Vagina (tissue), 2 donors: ENCODE data around the gene BRD8.

ENCODE experiments used
- CTCF ChIP-seq, 3 experiments: fragments of 450-650 bp in 2 of 3; fragments of 200-600 bp in 1 of 3; sonication (generic) in 1 of 3; IDR thresholded peaks; one replicate each; pipeline ENCODE4 v1.5.1; 2017 to 2019; ENCODE audit warnings: antibody characterized with exemption in 3 of 3, mild to moderate bottlenecking in 2 of 3, moderate library complexity in 2 of 3
- POLR2A ChIP-seq, 2 donors: fragments of 450-650 bp; IDR thresholded peaks; one replicate each; pipeline ENCODE4 v1.6.1; 2017; ENCODE audit warnings: antibody characterized with exemption in 2 of 2, mild to moderate bottlenecking in 2 of 2, moderate library complexity in 2 of 2
- POLR2AphosphoS5 ChIP-seq, 2 donors: sonication (generic); formaldehyde crosslinking; IDR thresholded peaks; one replicate each; pipeline ENCODE4 v1.9.0; 2017; ENCODE audit warnings: antibody characterized with exemption in 2 of 2, mild to moderate bottlenecking in 2 of 2, low read depth in 1 of 2; ENCODE audit not compliant: insufficient read depth in 1 of 2

- TF ChIP-seq CTCF (IDR thresholded peaks at IDR 0.05), result no peak
- TF ChIP-seq POLR2AphosphoS5 (IDR thresholded peaks at IDR 0.05; ENCODE audit: insufficient read depth in 1 of 2, low read depth in 1 of 2), result no peak
- TF ChIP-seq POLR2A (IDR thresholded peaks at IDR 0.05), result no peak
Observed at GRCh38 chr5:138096363-138096762, 82.1 kb downstream of the BRD8 start.
